SU-DHL-6 (cell line): ENCODE results near the gene CFAP69.
A peak's percentile ranks its signal among the peaks of the same experiment; 100 is the strongest.

Experiments
- H2AFZ ChIP-seq: fragments of 200-600 bp; sonication (generic); 2 replicates; pipeline ENCODE4 v1.6.1; 2014; ENCODE audit warnings: low read depth, mild to moderate bottlenecking, moderate library complexity, mixed read lengths, antibody characterized with exemption, low read length; ENCODE audit not compliant: severe bottlenecking
- H3F3A ChIP-seq: fragments of 200-600 bp; shearing (Covaris generic); 2 replicates; pipeline ENCODE4 v1.6.0; 2016; ENCODE audit warnings: antibody characterized with exemption, mild to moderate bottlenecking; ENCODE audit not compliant: insufficient read depth
- H3K27ac ChIP-seq: fragments of 200-600 bp; sonication (generic); 2 replicates; pipeline ENCODE4 v1.5.1; 2016; ENCODE audit warnings: low read depth, mild to moderate bottlenecking, low read length, moderate library complexity, mixed read lengths
- H3K27me3 ChIP-seq: fragments of 200-600 bp; sonication (generic), shearing (Covaris generic); 2 replicates; pipeline ENCODE4 v1.6.0; 2014; ENCODE audit warnings: mild to moderate bottlenecking, low read length
- H3K36me3 ChIP-seq: fragments of 200-600 bp; sonication (generic); 2 replicates; pipeline ENCODE4 v1.6.1; 2014; ENCODE audit warnings: mild to moderate bottlenecking, low read length, mixed read lengths
- H3K4me2 ChIP-seq: fragments of 300-600, 200-600 bp; shearing (Covaris generic), sonication (generic); 2 replicates; pipeline ENCODE4 v1.6.0; 2014; ENCODE audit warnings: low read length, low read depth, mild to moderate bottlenecking; ENCODE audit not compliant: poor library complexity, severe bottlenecking
- H3K4me3 ChIP-seq: fragments of 200-600 bp; sonication (generic); 2 replicates; pipeline ENCODE4 v1.5.1; 2014; ENCODE audit warnings: antibody characterized with exemption, low read length, mild to moderate bottlenecking, mixed read lengths; ENCODE audit not compliant: insufficient read depth, poor library complexity, severe bottlenecking
- H3K79me2 ChIP-seq: fragments of 200-600 bp; sonication (generic); 2 replicates; pipeline ENCODE4 v1.6.1; 2014; ENCODE audit warnings: mild to moderate bottlenecking, low read length, moderate library complexity; ENCODE audit not compliant: insufficient read depth
- H3K9ac ChIP-seq: fragments of 200-600 bp; sonication (generic); 2 replicates; pipeline ENCODE4 v1.7.0; 2014; ENCODE audit warnings: mild to moderate bottlenecking, low read length
- H3K9me2 ChIP-seq: fragments of 200-600 bp; sonication (generic); replicated peaks from 2 replicates; pipeline ENCODE4 v1.6.1; 2014; ENCODE audit warnings: low read length; ENCODE audit not compliant: insufficient read depth
- H3K9me3 ChIP-seq: fragments of 200-600 bp; sonication (generic); 2 replicates; pipeline ENCODE4 v1.6.1; 2014; ENCODE audit warnings: low read length, mixed read lengths; ENCODE audit not compliant: insufficient read depth
- H4K20me1 ChIP-seq: fragments of 200-600 bp; sonication (generic); 2 replicates; pipeline ENCODE4 v1.6.1; 2014; ENCODE audit warnings: low read depth, mild to moderate bottlenecking, antibody characterized with exemption, low read length, moderate library complexity, mixed read lengths
- CTCF ChIP-seq: fragments of 200-600 bp; sonication (generic); IDR thresholded peaks from one replicate; pipeline ENCODE4 v1.5.1; 2017; ENCODE audit warnings: antibody characterized with exemption, mild to moderate bottlenecking, low read length, moderate library complexity; ENCODE audit not compliant: insufficient read depth, poor library complexity, severe bottlenecking
- EZH2phosphoT487 ChIP-seq: fragments of 200-600 bp; sonication (generic), shearing (Covaris generic); conservative IDR thresholded peaks from 2 replicates; pipeline ENCODE4 v1.6.1; 2018; ENCODE audit warnings: mild to moderate bottlenecking, antibody characterized with exemption, low read length, moderate library complexity, mixed read lengths

Gene CFAP69

GRCh38 chr7:90298145-90299038 lies 53.4 kb downstream of the CFAP69 start:
- Histone ChIP-seq H3K79me2 (no peaks in the 10 kb centered on the region), H3K27me3 (no peaks in the 10 kb centered on the region), H3K27ac (no peak overlapping the region), H3F3A (no peaks in the 10 kb centered on the region), H2AFZ (no peak overlapping the region), H3K4me2 (no peak overlapping the region), H3K36me3 (no peaks in the 10 kb centered on the region), H3K9me3 (no peaks in the 10 kb centered on the region), H3K4me3 (no peak overlapping the region), H4K20me1 (no peaks in the 10 kb centered on the region), H3K9ac (no peak overlapping the region), H3K9me2 (no peaks in the 10 kb centered on the region)
- TF ChIP-seq EZH2phosphoT487 = no peak
- peak; percentile 70 for TF ChIP-seq CTCF

GRCh38 chr7:90303241-90303640 lies 58.3 kb downstream of the CFAP69 start:
- H3K4me3 ChIP-seq = no peak overlapping the region
- no peak overlapping the region for H2AFZ ChIP-seq
- H3K27ac ChIP-seq = no peak overlapping the region
- H3F3A ChIP-seq = no peaks in the 10 kb centered on the region
- H3K9me3 ChIP-seq = no peaks in the 10 kb centered on the region
- H3K36me3 ChIP-seq = no peaks in the 10 kb centered on the region
- no peak overlapping the region for H3K4me2 ChIP-seq
- no peak for TF ChIP-seq EZH2phosphoT487
- TF ChIP-seq CTCF = no peak
- no peak overlapping the region for H3K9ac ChIP-seq
- no peaks in the 10 kb centered on the region for H3K79me2 ChIP-seq
- no peaks in the 10 kb centered on the region for H3K27me3 ChIP-seq
- no peaks in the 10 kb centered on the region for H3K9me2 ChIP-seq
- H4K20me1 ChIP-seq = no peaks in the 10 kb centered on the region

- no peak overlapping the region for H3K4me2 ChIP-seq
- no peaks in the 10 kb centered on the region for H3K27me3 ChIP-seq
- H3K79me2 ChIP-seq = no peaks in the 10 kb centered on the region
- H3F3A ChIP-seq = no peaks in the 10 kb centered on the region
- no peaks in the 10 kb centered on the region for H3K36me3 ChIP-seq
- H3K9me2 ChIP-seq = no peaks in the 10 kb centered on the region
- no peak overlapping the region for H3K27ac ChIP-seq
- no peak overlapping the region for H2AFZ ChIP-seq
- H3K4me3 ChIP-seq = no peak overlapping the region
- no peak overlapping the region for H3K9ac ChIP-seq
- TF ChIP-seq CTCF (no peak), EZH2phosphoT487 (no peak)
- no peaks in the 10 kb centered on the region for H3K9me3 ChIP-seq
- no peaks in the 10 kb centered on the region for H4K20me1 ChIP-seq
Observed at GRCh38 chr7:90309872-90310271, 64.9 kb downstream of the CFAP69 start.
